NOMO-1 (cell line): Measurements from ENCODE around the gene DHCR7.
A peak's percentile ranks its signal among the peaks of the same experiment; 100 is the strongest.
"Not testable (repeated sequence)": the region's sequence is repeated elsewhere in the genome, so short reads cannot be mapped to it uniquely, and the experiment has no call there.

Experiments
- DNase-seq, 2 experiments: peaks; one replicate each; lab custom pipeline; 2025; ENCODE audit not compliant: unreplicated experiment in 2 of 2; lab: John Stamatoyannopoulos, UW

The DHCR7 gene

GRCh38 chr11:71442123-71442522 is 6.1 kb downstream of the DHCR7 start:
- DNase-seq, result no peak

DNA sequence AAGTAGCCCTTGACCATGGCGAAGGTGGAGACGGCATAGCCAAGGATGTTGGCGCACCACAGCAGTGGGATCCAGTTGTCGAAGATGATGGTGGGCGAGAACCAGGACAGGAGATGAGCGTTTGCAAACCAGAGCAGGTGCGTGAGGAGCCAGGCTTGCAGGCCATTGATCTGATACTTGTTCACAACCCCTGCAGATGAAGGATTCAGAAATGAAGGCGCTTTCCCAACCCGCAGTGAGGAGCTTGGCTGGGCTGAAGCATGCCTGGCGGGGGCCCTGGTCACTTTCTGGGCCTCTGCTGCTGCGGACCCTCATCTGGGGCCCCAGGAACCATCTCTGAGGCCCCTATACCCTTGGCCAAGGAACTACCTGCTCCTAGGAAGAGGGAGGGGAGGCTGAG is 6.9 kb downstream of the DHCR7 start:
- no peak for DNase-seq

DNA sequence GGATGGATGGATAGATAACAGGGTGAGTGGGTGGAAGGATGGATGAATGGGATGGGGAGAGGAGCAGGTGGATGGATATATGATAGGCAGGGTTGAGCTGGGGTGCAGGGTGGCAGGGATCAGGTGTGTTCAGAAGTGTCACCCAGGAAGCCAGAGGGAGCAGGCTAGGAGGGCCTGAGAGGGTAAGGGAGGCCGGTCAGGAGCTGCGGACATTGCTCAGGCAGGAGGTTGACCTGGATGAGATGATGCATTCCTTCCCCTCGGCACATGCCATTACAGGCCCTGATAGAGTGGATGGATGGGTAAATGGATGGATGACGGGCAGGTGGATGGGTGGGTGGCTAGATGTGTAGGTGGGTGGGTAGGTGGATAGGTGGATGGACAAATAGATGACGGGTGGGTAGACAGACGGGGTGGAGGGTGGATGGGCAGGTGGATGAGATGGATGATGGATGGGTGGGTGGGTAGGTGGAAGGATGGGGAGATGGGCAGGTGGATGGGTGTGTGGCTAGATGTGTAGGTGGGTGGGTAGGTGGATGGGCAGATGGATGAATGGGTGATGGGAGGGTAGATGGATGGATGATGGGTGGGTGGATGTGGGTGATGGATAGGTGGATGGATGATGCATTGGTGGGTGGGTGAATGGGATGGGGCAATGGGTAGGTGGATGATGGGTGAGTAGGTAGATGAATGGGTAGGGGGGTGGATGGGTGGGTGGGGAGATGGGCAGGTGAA is 8.0 kb downstream of the DHCR7 start:
- DNase-seq, result no peak

DNA sequence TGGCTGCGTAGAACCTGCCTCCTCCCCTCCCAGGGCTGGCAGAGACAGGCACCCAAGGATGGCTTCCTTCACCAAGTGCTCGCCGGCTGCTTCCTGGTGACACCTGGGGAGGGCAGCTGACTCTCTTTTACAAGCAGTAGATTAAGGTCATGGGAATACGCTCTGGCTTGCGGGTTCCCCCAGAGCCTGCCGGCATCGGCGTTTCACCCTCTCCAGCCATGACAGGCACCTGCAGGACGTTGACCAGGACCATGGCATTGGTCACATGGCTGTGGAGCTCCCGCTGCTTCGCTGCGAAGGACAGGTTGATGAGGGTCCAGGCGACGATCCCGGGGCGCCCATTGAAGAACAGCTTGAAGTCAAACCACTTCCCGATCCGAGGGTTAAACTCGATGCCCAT is 9.5 kb downstream of the DHCR7 start:
- no peak for DNase-seq

GRCh38 chr11:71437879-71438278 is 10.3 kb downstream of the DHCR7 start:
- DNase-seq, result no peak

GRCh38 chr11:71437399-71437798 is 10.8 kb downstream of the DHCR7 start:
- no peak for DNase-seq

DNA sequence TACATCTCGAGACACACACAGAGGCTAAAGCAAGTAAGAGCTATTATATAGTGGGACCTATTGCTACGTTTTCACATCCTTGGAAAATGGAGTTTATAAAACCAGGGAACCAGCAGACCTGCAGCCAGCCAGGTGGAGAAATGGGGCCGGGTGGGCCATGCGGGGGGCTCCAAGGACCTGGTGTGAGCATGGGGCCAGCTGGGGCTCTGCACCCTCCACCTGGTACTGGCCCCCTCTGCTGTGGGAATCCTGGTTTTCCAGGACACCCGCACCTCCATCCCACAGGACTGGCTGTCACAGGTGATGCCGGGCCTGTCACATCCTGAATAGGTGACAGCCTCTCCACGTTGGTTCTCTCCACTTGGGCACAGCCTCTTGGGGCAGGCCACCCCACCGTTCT is 11.3 kb downstream of the DHCR7 start:
- DNase-seq, result no peak

DNA sequence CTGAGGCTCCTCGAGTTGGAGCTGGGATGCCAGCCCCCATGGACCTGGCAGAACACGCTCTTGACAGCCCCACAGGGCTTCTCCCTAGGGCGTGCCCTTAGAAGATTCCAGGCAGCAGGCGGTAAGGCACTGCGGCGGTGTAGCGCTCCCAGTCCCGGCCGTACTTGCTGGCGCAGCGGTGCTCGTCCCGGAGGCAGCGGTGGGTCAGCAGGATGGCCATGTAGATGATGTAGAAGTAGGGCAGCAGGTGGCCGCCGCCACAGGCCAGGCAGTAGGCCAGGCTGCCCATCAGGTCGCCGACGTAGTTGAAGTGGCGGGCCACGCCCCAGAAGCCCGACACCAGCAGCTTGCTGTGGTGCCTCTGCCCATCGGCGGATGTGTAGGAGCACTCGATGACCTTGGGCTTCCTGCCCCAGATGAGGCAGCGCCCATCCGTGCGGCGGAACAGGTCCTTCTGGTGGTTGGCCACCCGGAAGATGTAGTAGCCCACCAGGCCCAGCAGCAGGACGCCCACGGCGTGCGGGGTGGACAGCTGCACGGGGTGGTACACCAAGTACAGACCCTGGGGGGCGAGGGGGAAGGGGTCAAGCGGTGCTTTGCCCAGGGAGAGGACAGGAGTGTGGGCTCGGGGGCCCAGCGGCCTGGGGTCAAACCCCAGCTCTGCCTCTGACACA is 12.8 kb downstream of the DHCR7 start:
- no peak for DNase-seq

DNA sequence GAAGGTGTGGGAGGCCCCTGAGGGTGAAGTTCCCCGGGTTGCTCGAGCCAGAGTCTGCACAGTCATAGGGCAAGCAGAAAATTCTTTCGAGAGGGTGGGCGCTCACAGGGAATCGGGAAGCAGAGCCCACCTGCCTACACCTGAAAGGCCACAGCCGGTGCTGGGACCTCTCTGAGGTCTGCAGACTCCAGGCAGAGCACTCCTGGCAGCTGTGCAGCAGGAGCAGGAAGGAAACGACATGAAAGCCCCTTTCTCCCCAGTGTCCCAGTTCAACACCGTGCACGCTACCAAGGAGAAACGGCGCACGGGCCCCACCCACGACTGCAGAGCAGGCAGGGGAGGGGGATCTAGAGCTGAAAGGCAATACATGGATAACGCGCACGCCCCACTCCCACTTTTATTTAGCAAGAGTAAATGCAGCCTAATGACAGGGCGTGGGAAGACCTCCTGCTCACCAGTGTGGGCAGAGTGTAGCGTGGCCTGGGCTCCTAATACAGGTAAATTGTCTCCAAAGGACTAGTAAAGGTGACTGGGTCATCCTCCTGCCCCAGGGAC is 13.5 kb downstream of the DHCR7 start:
- no peak for DNase-seq

DNA sequence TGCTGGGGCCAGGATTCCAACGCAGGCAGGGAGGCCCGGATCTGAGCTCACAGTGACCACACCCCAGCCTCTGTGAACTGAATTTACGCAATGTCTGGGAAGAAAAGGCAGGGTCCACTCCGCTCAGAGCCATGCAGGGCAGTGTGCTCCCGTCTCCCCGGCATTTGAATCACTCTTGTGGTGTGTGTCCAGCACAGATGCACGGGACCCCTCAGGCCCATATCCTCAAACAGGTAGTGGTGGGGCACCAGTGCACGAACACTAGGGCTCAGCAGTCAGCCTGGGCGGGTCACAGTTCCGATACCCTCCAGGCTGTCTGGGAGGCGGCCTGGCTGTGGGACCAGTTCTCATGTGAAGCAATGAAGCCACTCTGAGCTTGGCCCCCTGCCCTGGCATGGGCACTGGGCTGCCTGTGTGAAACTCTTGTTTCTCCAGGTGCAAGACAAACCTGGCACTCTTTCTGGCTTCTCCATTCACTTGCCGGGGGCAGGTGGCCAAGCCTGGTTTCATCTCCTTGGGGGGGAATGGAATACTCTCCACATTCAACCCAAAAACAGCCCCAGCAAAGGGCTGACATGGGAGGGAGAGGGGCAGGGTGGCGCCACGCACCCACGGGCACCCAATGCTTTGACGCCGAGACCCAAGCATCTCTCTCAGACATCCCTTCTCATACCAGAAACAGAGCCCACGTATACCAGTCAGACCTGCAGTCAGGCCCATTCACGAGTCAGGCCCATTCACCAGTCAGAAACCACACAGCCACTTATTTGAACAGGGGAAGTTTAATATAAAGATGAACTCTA is 14.3 kb downstream of the DHCR7 start:
- DNase-seq, result no peak

DNA sequence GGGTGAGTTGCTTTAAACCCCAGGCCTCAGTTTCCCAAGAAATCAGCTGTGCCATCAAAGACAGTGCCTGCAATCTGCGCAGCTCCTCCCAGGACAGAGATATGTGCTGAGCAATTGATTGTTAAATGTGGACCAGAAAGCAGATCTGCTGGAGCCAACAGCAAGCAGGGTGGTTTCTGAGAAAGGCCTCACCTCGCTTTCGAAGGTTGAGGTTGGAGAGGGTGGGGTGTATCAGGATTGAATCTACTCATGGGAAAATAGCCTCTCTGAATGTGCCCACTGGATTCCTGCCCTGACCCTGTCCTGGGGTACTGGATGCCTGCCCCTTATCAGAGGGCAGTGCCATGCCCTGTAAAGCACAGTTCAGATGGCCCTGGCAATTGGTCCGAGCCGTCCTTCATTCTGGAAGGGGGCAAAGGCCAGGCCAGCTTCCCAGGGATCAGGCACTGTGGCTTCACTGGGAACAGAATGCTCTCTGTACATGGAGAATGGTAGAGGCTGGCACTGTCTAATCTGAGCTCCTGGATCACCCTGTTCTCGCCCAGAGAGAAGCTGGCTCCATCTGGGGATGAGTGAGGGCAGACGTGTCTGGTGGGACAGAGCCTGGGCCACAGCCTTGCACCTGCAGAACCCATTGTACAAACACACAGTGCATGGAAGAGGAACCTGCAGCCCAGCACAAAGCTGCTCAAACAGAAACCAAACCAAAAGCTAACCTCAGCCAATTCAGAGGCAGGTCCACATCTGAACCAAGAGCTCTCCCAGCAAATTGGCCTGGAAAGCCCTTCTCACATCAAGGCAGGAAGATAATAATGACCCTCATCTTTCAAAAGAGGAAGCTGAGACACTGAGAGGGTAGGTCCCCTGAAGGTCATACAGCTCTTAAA is 15.2 kb downstream of the DHCR7 start:
- DNase-seq, result peak; percentile 71 to 85

- DNase-seq, result no peak
Measured at GRCh38 chr11:71431271-71431670, 16.9 kb downstream of the DHCR7 start.

- DNase-seq, result no peak
Measured at GRCh38 chr11:71430166-71430565, 18.0 kb downstream of the DHCR7 start.

GRCh38 chr11:71429701-71430100 is 18.5 kb downstream of the DHCR7 start:
- no peak for DNase-seq

DNA sequence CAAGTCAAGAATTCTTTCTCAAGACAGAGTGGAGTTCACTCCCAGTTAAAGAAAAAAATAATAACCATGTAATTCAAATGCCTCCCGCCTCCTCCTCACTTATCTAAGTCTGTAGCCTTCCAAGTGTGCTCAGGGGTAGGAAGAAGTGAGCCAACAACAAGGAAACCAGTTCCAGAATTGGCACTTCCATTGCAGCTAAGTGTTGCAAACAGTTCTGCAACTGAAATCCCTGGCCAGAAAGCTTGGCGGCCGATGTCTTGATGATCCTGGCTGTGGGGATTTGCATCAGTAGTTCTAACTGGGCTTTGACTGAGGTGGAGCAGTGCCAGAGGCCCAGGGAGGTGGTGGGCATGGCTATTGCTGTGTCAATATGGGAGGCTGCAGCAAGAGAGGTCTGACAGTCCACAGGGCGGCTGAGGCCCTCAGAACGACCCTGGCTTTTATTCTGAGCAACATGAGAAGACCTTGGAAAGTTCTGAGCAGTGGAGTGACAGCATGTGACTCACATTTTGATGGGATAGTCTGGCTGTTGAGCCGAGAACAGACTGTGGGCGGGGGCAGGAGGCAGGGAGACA is 19.2 kb downstream of the DHCR7 start:
- DNase-seq, result no peak

DNA sequence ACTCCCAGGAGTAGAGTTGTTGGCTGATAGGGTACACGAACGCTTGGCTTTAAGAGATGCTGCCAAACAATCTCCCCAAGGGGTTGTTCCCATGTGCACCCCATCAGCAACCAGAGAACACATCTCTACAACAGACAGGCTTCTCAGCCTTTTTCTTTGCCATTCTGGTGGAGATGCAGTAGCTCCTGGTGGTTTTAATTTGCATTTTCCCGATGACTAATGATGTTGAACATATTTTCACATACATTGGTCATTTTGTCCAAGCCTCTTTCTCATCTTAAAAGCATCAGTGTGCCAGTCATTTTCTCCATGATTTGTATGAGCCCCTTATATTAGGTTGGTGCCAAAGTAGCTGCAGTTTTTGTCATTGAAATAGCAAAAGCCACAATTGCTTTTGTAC is 21.8 kb downstream of the DHCR7 start:
- no peak for DNase-seq

GRCh38 chr11:71425860-71426259 is 22.3 kb downstream of the DHCR7 start:
- DNase-seq, result no peak

DNA sequence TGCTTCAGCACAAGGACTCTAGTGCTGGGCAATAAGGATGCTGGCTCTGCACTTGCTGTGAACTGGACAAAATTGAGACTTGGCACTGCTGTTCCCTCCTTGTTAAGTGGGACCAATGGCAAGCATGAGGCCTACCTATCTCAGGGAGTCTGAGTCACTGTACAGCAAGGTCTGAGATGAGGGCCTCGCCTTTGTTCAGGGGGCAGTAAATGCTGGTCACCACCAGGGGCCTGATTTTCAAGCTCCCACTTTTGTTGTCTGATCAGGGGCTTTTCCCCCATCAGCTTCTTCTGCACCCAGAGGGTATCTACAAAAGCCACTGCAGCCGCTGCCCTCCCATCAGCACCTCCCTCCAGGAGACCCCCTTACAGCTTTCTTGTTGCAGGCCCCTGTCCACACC is 22.8 kb downstream of the DHCR7 start:
- DNase-seq, result no peak

- no peak for DNase-seq
Measured at GRCh38 chr11:71423181-71423790, 24.9 kb downstream of the DHCR7 start.

DNA sequence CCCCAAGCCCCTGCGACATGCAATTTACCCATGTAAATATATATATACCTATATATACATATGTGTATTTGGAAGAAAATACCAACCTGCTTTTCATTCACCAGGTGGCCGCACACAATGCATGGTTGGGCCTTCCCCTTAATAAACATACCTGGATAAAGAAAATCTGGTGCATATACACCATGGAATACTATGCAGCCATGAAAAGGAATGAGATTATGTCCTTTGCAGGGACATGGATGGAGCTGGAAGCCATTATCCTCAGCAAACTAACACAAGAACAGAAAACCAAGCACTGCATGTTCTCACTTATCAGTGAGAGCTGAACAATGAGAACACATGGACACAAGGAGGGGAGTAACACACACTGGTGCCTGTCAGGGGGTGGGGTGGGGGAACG is 25.9 kb downstream of the DHCR7 start:
- DNase-seq, result not testable (repeated sequence)
